ENCODE results near the gene ALDH9A1. TPM values are rescaled to one million over a fixed set of nuclear protein-coding genes. Genes with fewer than 3 reads are reported as not detected.
"Not testable (repeated sequence)": the region's sequence is repeated elsewhere in the genome, so short reads cannot be mapped to it uniquely, and the experiment has no call there.

The ALDH9A1 gene
- polyA plus RNA-seq, 2 of the 4 experiments (the other 2 are of a cell fraction) = 40.5 to 77.1 TPM

DNA sequence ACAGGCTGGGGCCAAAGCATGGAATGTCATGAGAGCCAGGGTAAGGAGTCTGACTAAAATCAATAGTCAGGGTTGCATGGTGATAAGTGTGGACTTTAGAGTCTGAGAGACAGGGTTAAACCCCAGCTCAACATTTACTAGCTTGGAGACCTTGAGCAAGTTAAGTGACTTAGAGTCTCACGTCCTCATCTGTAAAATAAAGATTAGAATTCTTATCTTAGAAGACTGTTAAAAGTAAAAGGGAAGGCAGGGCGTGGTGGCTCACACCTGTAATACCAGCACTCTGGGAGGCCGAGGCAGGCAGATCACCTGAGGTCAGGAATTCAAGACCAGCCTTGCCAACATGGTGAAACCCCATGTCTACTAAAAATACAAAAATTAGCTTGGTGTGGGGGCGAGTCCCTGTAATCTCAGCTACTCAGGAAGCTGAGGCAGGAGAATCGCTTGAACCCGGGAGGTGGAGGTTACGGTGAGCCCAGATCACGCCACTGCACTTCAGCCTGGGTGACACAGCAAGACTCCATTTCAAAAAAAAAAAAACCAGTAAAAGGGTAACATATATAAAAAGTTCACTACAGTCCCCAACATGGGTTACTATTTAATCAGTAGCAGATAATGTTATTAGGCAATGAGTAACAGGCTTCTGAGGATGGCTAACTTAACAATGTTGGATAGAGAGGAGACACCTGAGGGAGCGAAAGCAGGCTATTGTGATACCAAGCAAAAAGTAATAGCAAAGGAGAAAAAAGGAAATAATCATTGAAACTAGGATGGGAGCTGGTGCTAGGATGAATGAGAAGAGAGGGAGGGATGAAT lies 49.5 kb upstream of the ALDH9A1 start:
- Histone ChIP-seq H3K27ac (no peak overlapping the region), H3K9me3 (no peaks in the 10 kb centered on the region), H3K4me2 (no peak overlapping the region), H3K4me3 (no peak overlapping the region), H3K4me1 (no peaks in the 10 kb centered on the region)
- 94% methylated on average over 9 of the region's 9 CpGs for WGBS (ENCODE audit: missing lambda C conversion rate)
- no peak for ATAC-seq
- DNase-seq (ENCODE audit: low read depth in 1 of 2, low spot score in 1 of 2) = no peak
- ChIA-PET CTCF (interaction anchor here (0.6 to 2.1 kb wide), 3 partner anchors 20 to 299 kb away, joined by 3 to 7 read pairs (median 4); no protein-coding TSS in a partner anchor), POLR2A (no interaction called here)
- no peak for FAIRE-seq
- TF ChIP-seq ZC3H11A (IDR thresholded peaks at IDR 0.05) = no peak
- no peak for TF ChIP-seq FOSB (CRISPR knock-in tag; IDR thresholded peaks at IDR 0.05)
- no peak for TF ChIP-seq JUNB (IDR thresholded peaks at IDR 0.05)
- no peak for TF ChIP-seq ZSCAN20 (CRISPR knock-in tag; IDR thresholded peaks at IDR 0.05)
- no peak for TF ChIP-seq FOXS1 (CRISPR knock-in tag; IDR thresholded peaks at IDR 0.05)
- TF ChIP-seq ZFP36 (IDR thresholded peaks at IDR 0.05; ENCODE audit: borderline replicate concordance, partially characterized antibody) = no peak
- TF ChIP-seq, protein P1, sequence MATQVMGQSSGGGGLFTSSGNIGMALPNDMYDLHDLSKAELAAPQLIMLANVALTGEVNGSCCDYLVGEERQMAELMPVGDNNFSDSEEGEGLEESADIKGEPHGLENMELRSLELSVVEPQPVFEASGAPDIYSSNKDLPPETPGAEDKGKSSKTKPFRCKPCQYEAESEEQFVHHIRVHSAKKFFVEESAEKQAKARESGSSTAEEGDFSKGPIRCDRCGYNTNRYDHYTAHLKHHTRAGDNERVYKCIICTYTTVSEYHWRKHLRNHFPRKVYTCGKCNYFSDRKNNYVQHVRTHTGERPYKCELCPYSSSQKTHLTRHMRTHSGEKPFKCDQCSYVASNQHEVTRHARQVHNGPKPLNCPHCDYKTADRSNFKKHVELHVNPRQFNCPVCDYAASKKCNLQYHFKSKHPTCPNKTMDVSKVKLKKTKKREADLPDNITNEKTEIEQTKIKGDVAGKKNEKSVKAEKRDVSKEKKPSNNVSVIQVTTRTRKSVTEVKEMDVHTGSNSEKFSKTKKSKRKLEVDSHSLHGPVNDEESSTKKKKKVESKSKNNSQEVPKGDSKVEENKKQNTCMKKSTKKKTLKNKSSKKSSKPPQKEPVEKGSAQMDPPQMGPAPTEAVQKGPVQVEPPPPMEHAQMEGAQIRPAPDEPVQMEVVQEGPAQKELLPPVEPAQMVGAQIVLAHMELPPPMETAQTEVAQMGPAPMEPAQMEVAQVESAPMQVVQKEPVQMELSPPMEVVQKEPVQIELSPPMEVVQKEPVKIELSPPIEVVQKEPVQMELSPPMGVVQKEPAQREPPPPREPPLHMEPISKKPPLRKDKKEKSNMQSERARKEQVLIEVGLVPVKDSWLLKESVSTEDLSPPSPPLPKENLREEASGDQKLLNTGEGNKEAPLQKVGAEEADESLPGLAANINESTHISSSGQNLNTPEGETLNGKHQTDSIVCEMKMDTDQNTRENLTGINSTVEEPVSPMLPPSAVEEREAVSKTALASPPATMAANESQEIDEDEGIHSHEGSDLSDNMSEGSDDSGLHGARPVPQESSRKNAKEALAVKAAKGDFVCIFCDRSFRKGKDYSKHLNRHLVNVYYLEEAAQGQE (IDR thresholded peaks at IDR 0.05) = no peak
- TF ChIP-seq GATA3 (IDR thresholded peaks at IDR 0.05; ENCODE audit: borderline replicate concordance) = no peak
- no peak for TF ChIP-seq EHF (CRISPR knock-in tag; IDR thresholded peaks at IDR 0.05)
- no peak for TF ChIP-seq TP53 (CRISPR knock-in tag; IDR thresholded peaks at IDR 0.05)

GRCh38 chr1:165744913-165745312 lies 46.6 kb upstream of the ALDH9A1 start:
- POLR2A ChIA-PET; H3K4me2 ChIP-seq; FAIRE-seq; H3K9me3 ChIP-seq; ATAC-seq; H3K27ac ChIP-seq; H3K4me3 ChIP-seq; H3K4me1 ChIP-seq; DNase-seq (ENCODE audit: low read depth in 1 of 2, low spot score in 1 of 2): not testable (repeated sequence)
- WGBS (ENCODE audit: missing lambda C conversion rate) = 97% methylated on average over 1 of the region's 1 CpG
- CTCF ChIA-PET = interaction anchor here (0.7 to 1.7 kb wide), 4 partner anchors 14 to 180 kb away, joined by 3 to 4 read pairs (median 3); no protein-coding TSS in a partner anchor

- Histone ChIP-seq H3K27ac (no peak overlapping the region), H3K9me3 (no peaks in the 10 kb centered on the region), H3K4me1 (peaks cover 13% of the 10 kb centered on the region; the same call in 2 of the 3 replicates), H3K4me3 (no peak overlapping the region), H3K4me2 (no peak overlapping the region)
- FAIRE-seq (no peak), ATAC-seq (no peak), DNase-seq (ENCODE audit: low read depth in 1 of 2, low spot score in 1 of 2) (no peak)
- no peak for TF ChIP-seq MAFK (IDR thresholded peaks at IDR 0.05; ENCODE audit: partially characterized antibody)
- no peak for TF ChIP-seq CBX2 (IDR thresholded peaks at IDR 0.05; ENCODE audit: borderline replicate concordance, low read depth)
- no peak for TF ChIP-seq SMC3 (IDR thresholded peaks at IDR 0.05)
- TF ChIP-seq FOSB (CRISPR knock-in tag; IDR thresholded peaks at IDR 0.05) = no peak
- TF ChIP-seq CHD4 (IDR thresholded peaks at IDR 0.05; ENCODE audit: borderline replicate concordance) = no peak
- TF ChIP-seq POLR2AphosphoS2 (conservative IDR thresholded peaks at IDR 0.05; ENCODE audit: low read length) = no peak
- TF ChIP-seq RNF2 (IDR thresholded peaks at IDR 0.05; ENCODE audit: borderline replicate concordance, low read depth) = no peak
- no peak for TF ChIP-seq CBX8 (IDR thresholded peaks at IDR 0.05)
- TF ChIP-seq EHMT2 (IDR thresholded peaks at IDR 0.05; ENCODE audit: low read depth) = no peak
- no peak for TF ChIP-seq HOXA7 (CRISPR knock-in tag; IDR thresholded peaks at IDR 0.05)
- no peak for TF ChIP-seq ZSCAN20 (CRISPR knock-in tag; IDR thresholded peaks at IDR 0.05)
- TF ChIP-seq ESRRA (IDR thresholded peaks at IDR 0.05; ENCODE audit: borderline replicate concordance, low read length) = no peak
- TF ChIP-seq RARB (CRISPR knock-in tag; IDR thresholded peaks at IDR 0.05) = no peak
- TF ChIP-seq KDM1A (IDR thresholded peaks at IDR 0.05; ENCODE audit: low read depth) = no peak
- no peak for TF ChIP-seq NPAS2 (CRISPR knock-in tag; IDR thresholded peaks at IDR 0.05; ENCODE audit: borderline replicate concordance)
- TF ChIP-seq, protein P2, sequence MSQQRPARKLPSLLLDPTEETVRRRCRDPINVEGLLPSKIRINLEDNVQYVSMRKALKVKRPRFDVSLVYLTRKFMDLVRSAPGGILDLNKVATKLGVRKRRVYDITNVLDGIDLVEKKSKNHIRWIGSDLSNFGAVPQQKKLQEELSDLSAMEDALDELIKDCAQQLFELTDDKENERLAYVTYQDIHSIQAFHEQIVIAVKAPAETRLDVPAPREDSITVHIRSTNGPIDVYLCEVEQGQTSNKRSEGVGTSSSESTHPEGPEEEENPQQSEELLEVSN (IDR thresholded peaks at IDR 0.05; ENCODE audit: borderline replicate concordance, low read depth) = no peak
- 93% methylated on average over 8 of the region's 8 CpGs for WGBS (ENCODE audit: missing lambda C conversion rate)
- POLR2A ChIA-PET = interaction anchor here (1.3 kb wide), 1 partner anchor 27 kb away, joined by 3 read pairs; no protein-coding TSS in a partner anchor
- CTCF ChIA-PET = interaction anchor here (0.9 kb wide), 1 partner anchor 25 kb away, joined by 4 read pairs; no protein-coding TSS in a partner anchor
Measured at GRCh38 chr1:165742194-165742593, 43.8 kb upstream of the ALDH9A1 start.
